Measurements from ENCODE around the gene GSTM2.

Gene GSTM2

DNA sequence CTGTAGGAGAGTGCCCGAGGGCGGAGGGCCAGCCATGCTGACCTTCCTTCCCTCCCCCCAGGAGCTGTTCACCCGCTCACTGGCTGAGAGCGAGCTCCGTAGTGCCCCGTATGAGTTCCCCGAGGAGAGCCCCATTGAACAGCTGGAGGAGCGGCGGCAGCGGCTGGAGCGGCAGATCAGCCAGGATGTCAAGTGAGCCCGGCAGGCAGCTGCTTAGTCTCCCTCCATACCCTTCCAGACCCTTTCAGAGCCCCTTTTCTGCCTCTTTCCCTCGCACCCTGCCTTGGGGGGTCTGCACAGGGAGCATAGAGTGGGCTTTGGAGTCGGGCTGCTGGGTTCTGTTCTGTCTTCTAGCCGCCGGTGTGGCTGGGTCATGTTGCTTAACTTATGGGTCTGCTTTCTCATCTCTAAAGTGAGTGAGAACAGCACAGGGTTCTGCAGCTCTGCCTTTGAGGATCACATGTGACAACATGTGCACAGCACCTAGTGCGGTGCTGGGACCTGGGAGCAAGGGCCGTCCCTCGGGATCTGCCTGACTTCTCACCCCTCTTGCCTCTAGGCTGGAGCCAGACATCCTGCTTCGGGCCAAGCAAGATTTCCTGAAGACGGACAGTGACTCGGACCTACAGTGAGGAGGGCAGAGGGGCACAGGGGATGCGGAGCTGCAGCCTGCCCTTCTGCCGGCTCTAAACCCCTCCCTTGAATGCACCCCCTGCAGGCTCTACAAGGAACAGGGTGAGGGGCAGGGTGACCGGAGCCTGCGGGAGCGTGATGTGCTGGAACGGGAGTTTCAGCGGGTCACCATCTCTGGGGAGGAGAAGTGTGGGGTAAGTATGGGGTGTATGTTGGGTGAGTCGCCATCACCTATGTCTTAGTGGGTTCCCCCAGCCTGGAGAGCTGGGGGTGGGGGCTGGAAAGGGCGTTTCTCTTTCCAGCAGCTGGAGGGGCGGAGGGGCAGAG lies 42.0 kb upstream of the GSTM2 start:
- CTCF ChIA-PET, result interaction anchor here (0.9 kb wide), 2 partner anchors 8 to 14 kb away, joined by 3 read pairs; no protein-coding TSS in a partner anchor
- Histone ChIP-seq H3K4me3 (ENCODE audit: low read depth, low read length) (no peak overlapping the region), H3K4me1 (ENCODE audit: control insufficient read depth, insufficient read depth, low read length) (peaks cover 4% of the 10 kb centered on the region; the same call in 1 of the 2 replicates), H3K9me3 (ENCODE audit: control insufficient read depth, insufficient read depth, low read depth, low read length) (no peaks in the 10 kb centered on the region), H3K27ac (ENCODE audit: extremely low read depth, low read depth, low read length) (no peak overlapping the region), H3K36me3 (ENCODE audit: control insufficient read depth in 2 of 2, insufficient read depth in 1 of 2, low read length in 2 of 2) (peaks cover 4 to 57% of the 10 kb centered on the region in 2 experiments; a peak in 2 of 3 replicates)
- POLR2A ChIA-PET, result no interaction called here
- TF ChIP-seq, protein P1, sequence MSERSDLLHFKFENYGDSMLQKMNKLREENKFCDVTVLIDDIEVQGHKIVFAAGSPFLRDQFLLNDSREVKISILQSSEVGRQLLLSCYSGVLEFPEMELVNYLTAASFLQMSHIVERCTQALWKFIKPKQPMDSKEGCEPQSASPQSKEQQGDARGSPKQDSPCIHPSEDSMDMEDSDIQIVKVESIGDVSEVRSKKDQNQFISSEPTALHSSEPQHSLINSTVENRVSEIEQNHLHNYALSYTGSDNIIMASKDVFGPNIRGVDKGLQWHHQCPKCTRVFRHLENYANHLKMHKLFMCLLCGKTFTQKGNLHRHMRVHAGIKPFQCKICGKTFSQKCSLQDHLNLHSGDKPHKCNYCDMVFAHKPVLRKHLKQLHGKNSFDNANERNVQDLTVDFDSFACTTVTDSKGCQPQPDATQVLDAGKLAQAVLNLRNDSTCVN (tag by site-specific recombination; optimal IDR thresholded peaks at IDR 0.05), result no peak
- TF ChIP-seq HOXD13 (CRISPR knock-in tag; IDR thresholded peaks at IDR 0.05; ENCODE audit: borderline replicate concordance) (no peak), ZNF530 (tag by site-specific recombination; IDR thresholded peaks at IDR 0.05; ENCODE audit: low read depth) (no peak), ZNF571 (tag by site-specific recombination; IDR thresholded peaks at IDR 0.05) (no peak), ZNF529 (tag by site-specific recombination; IDR thresholded peaks at IDR 0.05; ENCODE audit: insufficient replicate concordance) (no peak), ZIC2 (tag by site-specific recombination; IDR thresholded peaks at IDR 0.05) (no peak), GFI1B (tag by site-specific recombination; IDR thresholded peaks at IDR 0.05) (no peak), SCRT1 (tag by site-specific recombination; IDR thresholded peaks at IDR 0.05; ENCODE audit: borderline replicate concordance) (no peak), MYNN (tag by site-specific recombination; IDR thresholded peaks at IDR 0.05; ENCODE audit: borderline replicate concordance) (no peak), ZBTB1 (tag by site-specific recombination; IDR thresholded peaks at IDR 0.05) (no peak), ZNF785 (tag by site-specific recombination; IDR thresholded peaks at IDR 0.05) (no peak), ZNF585B (tag by site-specific recombination; IDR thresholded peaks at IDR 0.05) (no peak), ZNF146 (tag by site-specific recombination; IDR thresholded peaks at IDR 0.05) (no peak), YY1 (tag by site-specific recombination; IDR thresholded peaks at IDR 0.05) (no peak)
- TF ChIP-seq, protein P2, sequence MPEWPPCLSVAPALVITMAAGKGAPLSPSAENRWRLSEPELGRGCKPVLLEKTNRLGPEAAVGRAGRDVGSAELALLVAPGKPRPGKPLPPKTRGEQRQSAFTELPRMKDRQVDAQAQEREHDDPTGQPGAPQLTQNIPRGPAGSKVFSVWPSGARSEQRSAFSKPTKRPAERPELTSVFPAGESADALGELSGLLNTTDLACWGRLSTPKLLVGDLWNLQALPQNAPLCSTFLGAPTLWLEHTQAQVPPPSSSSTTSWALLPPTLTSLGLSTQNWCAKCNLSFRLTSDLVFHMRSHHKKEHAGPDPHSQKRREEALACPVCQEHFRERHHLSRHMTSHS (tag by site-specific recombination; IDR thresholded peaks at IDR 0.05), result no peak
- TF ChIP-seq, protein P3, sequence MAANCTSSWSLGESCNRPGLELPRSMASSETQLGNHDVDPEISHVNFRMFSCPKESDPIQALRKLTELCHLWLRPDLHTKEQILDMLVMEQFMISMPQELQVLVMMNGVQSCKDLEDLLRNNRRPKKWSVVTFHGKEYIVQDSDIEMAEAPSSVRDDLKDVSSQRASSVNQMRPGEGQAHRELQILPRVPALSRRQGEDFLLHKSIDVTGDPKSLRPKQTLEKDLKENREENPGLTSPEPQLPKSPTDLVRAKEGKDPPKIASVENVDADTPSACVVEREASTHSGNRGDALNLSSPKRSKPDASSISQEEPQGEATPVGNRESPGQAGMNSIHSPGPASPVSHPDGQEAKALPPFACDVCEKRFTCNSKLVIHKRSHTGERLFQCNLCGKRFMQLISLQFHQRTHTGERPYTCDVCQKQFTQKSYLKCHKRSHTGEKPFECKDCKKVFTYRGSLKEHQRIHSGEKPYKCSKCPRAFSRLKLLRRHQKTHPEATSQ (tag by site-specific recombination; IDR thresholded peaks at IDR 0.05), result no peak
- TF ChIP-seq, protein P4, sequence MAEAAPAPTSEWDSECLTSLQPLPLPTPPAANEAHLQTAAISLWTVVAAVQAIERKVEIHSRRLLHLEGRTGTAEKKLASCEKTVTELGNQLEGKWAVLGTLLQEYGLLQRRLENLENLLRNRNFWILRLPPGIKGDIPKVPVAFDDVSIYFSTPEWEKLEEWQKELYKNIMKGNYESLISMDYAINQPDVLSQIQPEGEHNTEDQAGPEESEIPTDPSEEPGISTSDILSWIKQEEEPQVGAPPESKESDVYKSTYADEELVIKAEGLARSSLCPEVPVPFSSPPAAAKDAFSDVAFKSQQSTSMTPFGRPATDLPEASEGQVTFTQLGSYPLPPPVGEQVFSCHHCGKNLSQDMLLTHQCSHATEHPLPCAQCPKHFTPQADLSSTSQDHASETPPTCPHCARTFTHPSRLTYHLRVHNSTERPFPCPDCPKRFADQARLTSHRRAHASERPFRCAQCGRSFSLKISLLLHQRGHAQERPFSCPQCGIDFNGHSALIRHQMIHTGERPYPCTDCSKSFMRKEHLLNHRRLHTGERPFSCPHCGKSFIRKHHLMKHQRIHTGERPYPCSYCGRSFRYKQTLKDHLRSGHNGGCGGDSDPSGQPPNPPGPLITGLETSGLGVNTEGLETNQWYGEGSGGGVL (tag by site-specific recombination; IDR thresholded peaks at IDR 0.05), result no peak
- TF ChIP-seq, protein P5, sequence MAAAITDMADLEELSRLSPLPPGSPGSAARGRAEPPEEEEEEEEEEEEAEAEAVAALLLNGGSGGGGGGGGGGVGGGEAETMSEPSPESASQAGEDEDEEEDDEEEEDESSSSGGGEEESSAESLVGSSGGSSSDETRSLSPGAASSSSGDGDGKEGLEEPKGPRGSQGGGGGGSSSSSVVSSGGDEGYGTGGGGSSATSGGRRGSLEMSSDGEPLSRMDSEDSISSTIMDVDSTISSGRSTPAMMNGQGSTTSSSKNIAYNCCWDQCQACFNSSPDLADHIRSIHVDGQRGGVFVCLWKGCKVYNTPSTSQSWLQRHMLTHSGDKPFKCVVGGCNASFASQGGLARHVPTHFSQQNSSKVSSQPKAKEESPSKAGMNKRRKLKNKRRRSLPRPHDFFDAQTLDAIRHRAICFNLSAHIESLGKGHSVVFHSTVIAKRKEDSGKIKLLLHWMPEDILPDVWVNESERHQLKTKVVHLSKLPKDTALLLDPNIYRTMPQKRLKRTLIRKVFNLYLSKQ (tag by site-specific recombination; IDR thresholded peaks at IDR 0.05; ENCODE audit: borderline replicate concordance), result no peak

All from HEK293 (cell line).